ENCODE data around the gene NEURL1. TPM values are rescaled to one million over a fixed set of nuclear protein-coding genes. Genes with fewer than 3 reads are reported as not detected.
"Not testable (repeated sequence)": the region's sequence is repeated elsewhere in the genome, so short reads cannot be mapped to it uniquely, and the experiment has no call there.

The NEURL1 gene
- total and polyA plus RNA-seq, 2 donors (not counting 3 experiments of a cell fraction or from before 2014, with no cell fraction given): 0.06 to 0.22 TPM

GRCh38 chr10:103481974-103482531 is 11.5 kb upstream of the NEURL1 start:
- Histone ChIP-seq H3K9ac (replicated peaks; ENCODE audit: extremely low read depth, insufficient read depth, low read length) (no peak overlapping the region), H2AFZ (ENCODE audit: low read depth, low read length) (no peak overlapping the region), H3K27me3 (ENCODE audit: control insufficient read depth in 2 of 2, insufficient read depth in 2 of 2, low read length in 2 of 2) (no peaks in the 10 kb centered on the region), H3K9me1 (replicated peaks; ENCODE audit: control insufficient read depth, extremely low read depth, insufficient read depth, low read length) (no peaks in the 10 kb centered on the region), H3K79me2 (ENCODE audit: control insufficient read depth, insufficient read depth, low read length) (no peaks in the 10 kb centered on the region), H3K27ac (ENCODE audit: insufficient read depth, low read depth, low read length) (no peak overlapping the region), H3K4me2 (ENCODE audit: insufficient read depth, low read length) (no peak overlapping the region), H3K4me3 (replicated peaks in 1 of 3; ENCODE audit: insufficient read depth in 1 of 3, low read depth in 1 of 3, low read length in 3 of 3) (no peak overlapping the region), H3K9me3 (replicated peaks; ENCODE audit: control insufficient read depth, insufficient read depth, low read length) (no peaks in the 10 kb centered on the region), H3K4me1 (ENCODE audit: control insufficient read depth, extremely low read depth, insufficient read depth, low read length) (no peaks in the 10 kb centered on the region), H3K36me3 (ENCODE audit: control insufficient read depth in 2 of 2, extremely low read depth in 1 of 2, insufficient read depth in 2 of 2, low read length in 2 of 2) (no peaks in the 10 kb centered on the region), H4K20me1 (replicated peaks; ENCODE audit: control insufficient read depth, extremely low read depth, insufficient read depth, low read length) (no peaks in the 10 kb centered on the region)
- BruUV-seq (replicated peaks): no TSS peak
- ChIA-PET CTCF (interaction anchor here (0.9 to 2.4 kb wide), 6 partner anchors 8 to 66 kb away, joined by 3 to 21 read pairs (median 8); no protein-coding TSS in a partner anchor), POLR2A (no interaction called here)
- FAIRE-seq: peak; percentile 88
- intact Hi-C loops (cut with micrococcal nuclease): loop anchor here (2.0 to 5.0 kb wide), 3 partner anchors 31 to 110 kb away; no protein-coding TSS in a partner anchor
- TF ChIP-seq CTCF (IDR thresholded peaks at IDR 0.05; ENCODE audit: extremely low read depth in 1 of 2, insufficient read depth in 1 of 2, low read depth in 1 of 2, low read length in 2 of 2): peak; percentile 49 to 69
- no peak for TF ChIP-seq FOS (IDR thresholded peaks at IDR 0.05; ENCODE audit: borderline replicate concordance, insufficient read depth, low read length)
- TF ChIP-seq POLR2A (IDR thresholded peaks at IDR 0.05; ENCODE audit: low read depth, low read length): no peak
- no peak for TF ChIP-seq MYC (IDR thresholded peaks at IDR 0.05; ENCODE audit: low read depth, low read length)
- DNase-seq (ENCODE audit: low read depth, low spot score): peak; percentile 72
- dilution Hi-C loops (cut with MboI; ENCODE audit: extremely low pct_ligation_motif_present, low sequenced_read_pairs): no loop called here

GRCh38 chr10:103486635-103487409 is 6.7 kb upstream of the NEURL1 start:
- H3K4me3 ChIP-seq (replicated peaks in 1 of 3; ENCODE audit: insufficient read depth in 1 of 3, low read depth in 1 of 3, low read length in 3 of 3); H3K36me3 ChIP-seq (ENCODE audit: control insufficient read depth in 2 of 2, extremely low read depth in 1 of 2, insufficient read depth in 2 of 2, low read length in 2 of 2); FAIRE-seq; H3K27me3 ChIP-seq (ENCODE audit: control insufficient read depth in 2 of 2, insufficient read depth in 2 of 2, low read length in 2 of 2); H2AFZ ChIP-seq (ENCODE audit: low read depth, low read length); H3K4me2 ChIP-seq (ENCODE audit: insufficient read depth, low read length); DNase-seq (ENCODE audit: low read depth, low spot score); H4K20me1 ChIP-seq (replicated peaks; ENCODE audit: control insufficient read depth, extremely low read depth, insufficient read depth, low read length); POLR2A ChIA-PET; H3K9me3 ChIP-seq (replicated peaks; ENCODE audit: control insufficient read depth, insufficient read depth, low read length); H3K9ac ChIP-seq (replicated peaks; ENCODE audit: extremely low read depth, insufficient read depth, low read length); H3K79me2 ChIP-seq (ENCODE audit: control insufficient read depth, insufficient read depth, low read length); dilution Hi-C loops (cut with MboI; ENCODE audit: extremely low pct_ligation_motif_present, low sequenced_read_pairs); BruUV-seq (replicated peaks); H3K9me1 ChIP-seq (replicated peaks; ENCODE audit: control insufficient read depth, extremely low read depth, insufficient read depth, low read length); H3K4me1 ChIP-seq (ENCODE audit: control insufficient read depth, extremely low read depth, insufficient read depth, low read length); H3K27ac ChIP-seq (ENCODE audit: insufficient read depth, low read depth, low read length): not testable (repeated sequence)
- CTCF ChIA-PET: interaction anchor here (0.9 to 3.7 kb wide), 8 partner anchors 8 to 199 kb away, joined by 3 to 45 read pairs (median 6); no protein-coding TSS in a partner anchor
- intact Hi-C loops (cut with micrococcal nuclease): loop anchor here (1.0 to 5.0 kb wide), 2 partner anchors 55 to 240 kb away; partner anchors contain the start of gene RPEL1

Data from endothelial cell of umbilical vein (primary cell).